ENCODE results near the gene CNIH3.

The CNIH3 gene

DNA sequence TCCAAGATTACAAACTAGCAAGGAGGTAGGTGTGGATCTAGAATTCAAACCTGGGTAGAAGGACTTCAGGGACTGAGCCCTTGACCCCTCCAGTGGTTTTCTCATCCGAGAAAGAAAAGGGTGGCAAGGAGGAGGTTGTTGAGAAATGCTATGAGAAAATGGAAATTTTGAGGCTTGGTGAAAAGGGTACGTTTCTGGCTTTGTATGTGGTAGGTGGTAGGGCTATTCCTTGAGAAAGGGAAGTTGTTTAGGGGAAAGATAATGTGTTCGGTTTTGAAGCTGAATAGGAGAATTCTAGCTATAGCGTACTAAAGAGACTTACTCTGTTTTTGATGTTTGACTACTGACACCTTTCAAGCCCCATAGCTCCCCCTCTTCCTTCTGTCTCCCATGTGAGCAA, 133.8 kb downstream of the CNIH3 start:
- DNase-seq, result no peak

DNA sequence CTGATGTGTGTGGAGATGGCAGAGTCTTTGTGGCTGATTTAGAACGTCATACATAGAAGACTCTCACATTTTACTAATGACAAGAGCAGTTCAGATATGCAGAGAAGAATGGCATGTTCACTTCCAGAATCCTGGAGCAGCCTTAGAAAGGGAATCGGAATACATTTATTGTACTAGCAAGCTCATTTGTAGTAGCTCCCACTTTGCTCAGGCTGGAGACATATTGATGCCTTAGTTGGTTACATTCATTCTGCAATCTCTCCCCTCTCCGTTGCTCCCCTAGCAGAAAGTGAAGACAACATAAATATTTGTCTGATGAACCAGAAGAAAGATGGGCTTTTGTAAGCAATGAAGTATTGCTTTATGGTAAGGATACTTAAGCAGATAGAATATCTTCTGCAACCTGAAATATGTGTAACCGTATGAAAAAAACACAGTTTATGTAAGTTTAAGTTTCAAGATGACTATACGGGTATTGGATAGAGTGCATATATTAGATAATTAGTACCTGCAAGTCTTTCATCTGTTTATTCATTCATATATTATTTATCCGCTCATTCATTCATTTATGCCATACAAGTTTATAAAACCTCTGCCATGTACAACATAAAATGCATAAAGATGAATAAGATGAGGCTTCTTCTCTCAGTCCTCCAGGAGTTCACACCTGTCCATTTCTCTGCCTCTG, 135.7 kb downstream of the CNIH3 start:
- DNase-seq, result no peak

DNA sequence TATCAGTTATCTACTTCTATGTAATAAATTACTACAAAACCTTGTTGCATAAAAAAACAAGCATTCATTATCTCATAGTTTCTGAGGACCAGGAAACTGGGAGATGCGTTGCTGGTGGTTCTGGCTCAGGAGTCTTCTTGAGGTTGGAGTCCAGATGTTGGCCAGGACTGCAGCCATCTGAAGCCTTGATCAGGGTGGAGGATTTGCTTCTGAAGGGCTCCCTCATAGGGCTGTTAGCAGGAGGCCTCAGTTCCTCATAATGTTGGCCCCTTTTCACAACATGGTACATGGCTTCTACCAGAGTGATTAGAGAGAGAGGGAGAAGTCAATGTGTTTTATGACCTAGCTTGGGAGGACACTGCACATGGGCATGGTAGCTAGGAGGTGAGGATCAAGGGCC, 137.4 kb downstream of the CNIH3 start:
- no peak for DNase-seq

DNA sequence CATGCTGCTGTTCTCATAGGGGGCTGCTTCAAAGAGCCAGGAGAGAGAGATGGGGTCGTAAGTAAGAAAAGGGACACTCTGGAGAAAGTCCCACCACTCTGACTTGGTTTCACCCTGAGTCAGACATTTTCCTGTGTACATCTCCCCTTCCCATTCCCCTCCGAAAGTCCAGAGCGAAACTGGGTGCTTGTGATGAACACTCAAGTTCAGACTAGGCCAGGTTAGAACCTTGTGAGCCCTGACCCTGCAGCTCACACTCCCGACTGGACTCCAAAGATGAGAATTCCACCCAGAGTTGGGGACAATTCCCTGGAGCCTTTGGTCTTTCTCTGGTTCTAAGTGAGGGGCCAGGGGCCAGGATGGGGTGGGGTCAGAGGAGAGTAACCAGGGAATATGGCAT, 139.5 kb downstream of the CNIH3 start:
- DNase-seq, result no peak

DNA sequence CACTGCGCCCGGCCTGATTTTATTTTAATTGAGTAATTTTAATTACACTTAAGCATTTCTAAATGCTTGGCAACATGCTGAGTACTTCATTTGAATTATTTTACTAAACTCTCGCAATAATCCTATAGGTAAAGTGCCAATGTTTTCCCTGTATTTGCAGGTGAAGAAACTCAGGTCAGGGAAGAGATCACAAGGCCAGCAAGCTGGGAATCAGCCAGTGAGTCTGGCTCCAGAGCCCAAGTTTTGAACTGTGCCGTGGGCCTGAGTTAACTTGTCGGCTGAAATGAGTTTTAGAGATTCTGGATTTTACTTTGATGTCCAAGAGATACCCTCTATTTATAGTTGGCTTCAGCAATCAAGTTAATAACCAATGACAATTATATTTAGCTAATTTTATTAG, 141.4 kb downstream of the CNIH3 start:
- DNase-seq, result no peak

DNA sequence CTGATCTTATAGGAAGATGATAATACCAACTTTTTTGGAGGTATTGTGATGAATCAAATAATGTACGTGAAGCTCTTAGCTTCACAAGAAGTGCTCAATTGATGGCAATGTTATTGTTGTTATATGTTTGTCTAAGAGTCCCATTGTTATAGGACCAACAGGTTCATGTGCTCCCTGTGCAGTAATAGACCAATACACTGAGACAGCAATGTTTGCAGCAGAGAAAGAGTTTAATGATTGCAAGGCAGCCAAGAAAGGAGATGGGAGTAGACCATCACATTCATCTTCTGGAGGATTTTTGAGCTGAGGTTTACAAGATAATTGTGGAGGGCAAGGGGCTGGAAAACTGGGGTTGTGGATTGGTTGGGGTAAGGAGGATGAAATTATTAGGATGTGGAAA, 143.0 kb downstream of the CNIH3 start:
- no peak for DNase-seq

DNA sequence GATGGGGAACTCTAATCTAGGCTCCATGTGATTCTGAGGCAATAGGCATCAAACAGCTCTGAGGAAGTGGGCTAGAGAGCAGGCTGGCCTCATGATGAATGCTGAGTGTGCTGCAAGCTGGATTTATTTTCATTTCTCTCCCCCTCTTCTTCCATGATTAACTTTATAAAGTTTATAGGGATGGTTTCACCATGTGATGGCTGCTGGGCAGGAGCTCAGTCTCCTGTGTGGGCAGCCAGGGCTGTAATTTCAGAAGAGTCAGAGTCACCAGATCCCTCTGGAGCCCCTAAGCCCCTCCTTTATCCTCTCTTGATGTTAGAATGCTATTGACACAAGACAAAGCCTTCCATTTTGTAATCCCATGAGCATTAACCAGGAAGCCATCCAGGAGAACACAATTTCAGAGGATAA, 143.6 kb downstream of the CNIH3 start:
- no peak for DNase-seq

DNA sequence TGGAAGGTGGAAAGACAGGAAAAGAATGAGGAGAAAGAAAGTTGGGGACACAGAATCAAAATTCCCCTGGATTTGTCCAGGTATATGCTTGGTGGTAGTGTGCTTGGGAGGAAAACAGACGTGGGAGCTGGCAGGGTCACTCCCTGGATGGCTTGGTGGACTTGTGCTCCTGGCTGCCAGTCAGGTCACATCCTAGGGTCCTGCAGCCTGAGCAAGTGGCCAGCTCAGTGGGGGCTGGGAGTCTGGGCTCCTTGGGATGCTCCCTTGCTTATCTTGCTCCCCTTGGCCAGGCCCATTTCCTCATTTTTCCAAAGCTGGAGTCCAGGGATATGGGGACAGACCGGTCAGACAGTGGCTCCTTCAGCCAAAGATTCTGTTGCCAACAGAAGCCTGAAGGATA, 144.0 kb downstream of the CNIH3 start:
- DNase-seq, result no peak

DNA sequence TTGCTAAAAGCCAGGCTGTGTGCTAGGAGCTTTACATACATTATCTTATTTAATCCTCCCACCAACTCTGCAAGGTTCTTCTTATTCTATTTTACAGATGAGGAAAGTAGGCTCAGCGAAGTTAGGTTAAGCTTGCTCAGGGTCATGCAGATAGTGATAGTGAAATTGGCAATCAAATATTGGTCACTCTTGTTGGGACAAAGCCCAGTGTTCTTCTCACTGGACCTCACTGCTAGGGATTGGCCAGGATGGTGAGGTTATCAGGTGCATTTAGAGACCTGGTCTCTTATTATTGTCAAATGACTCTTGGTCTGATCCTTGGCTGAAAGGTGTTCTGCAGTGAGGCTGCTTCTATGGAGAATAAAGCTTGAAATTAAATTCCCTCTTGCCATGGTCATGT, 145.1 kb downstream of the CNIH3 start:
- DNase-seq, result no peak

DNA sequence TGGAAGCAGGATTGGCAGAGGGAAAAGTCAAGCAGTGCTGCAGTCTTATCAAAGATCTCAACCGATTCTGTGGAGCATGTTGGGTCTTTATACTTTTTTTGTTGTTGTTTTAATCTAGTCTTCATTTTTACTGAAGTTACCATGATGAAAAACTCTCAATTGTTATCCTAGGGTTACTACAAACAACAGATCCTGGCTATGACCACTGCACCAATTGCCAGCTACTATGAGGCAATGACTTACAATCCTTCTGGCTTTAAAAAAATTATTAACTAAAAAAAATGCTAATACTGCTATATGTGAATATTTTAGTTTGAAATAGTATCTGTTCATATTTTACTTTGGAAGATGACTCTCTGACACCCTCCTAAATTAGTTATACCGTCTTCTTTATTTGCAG, 145.9 kb downstream of the CNIH3 start:
- no peak for DNase-seq

DNA sequence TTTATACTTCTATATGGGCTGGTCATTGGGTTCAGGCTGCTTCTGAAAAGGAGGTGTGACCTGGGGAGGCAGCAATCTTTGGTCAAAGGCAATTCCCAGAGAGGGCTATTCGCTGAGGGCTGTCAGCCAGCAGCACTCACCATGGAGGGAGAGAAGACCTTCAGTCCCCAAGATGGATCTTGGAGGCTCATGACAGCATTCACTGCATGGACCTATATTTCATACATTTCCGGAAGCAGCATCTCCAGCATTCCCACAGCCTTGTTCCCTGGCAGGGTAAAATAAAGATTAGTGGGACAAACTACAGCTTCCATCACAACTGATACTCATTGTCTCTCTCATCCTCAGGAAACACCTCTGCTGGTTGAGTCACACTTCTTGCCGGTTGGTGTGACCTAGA, 146.6 kb downstream of the CNIH3 start:
- DNase-seq, result no peak

DNA sequence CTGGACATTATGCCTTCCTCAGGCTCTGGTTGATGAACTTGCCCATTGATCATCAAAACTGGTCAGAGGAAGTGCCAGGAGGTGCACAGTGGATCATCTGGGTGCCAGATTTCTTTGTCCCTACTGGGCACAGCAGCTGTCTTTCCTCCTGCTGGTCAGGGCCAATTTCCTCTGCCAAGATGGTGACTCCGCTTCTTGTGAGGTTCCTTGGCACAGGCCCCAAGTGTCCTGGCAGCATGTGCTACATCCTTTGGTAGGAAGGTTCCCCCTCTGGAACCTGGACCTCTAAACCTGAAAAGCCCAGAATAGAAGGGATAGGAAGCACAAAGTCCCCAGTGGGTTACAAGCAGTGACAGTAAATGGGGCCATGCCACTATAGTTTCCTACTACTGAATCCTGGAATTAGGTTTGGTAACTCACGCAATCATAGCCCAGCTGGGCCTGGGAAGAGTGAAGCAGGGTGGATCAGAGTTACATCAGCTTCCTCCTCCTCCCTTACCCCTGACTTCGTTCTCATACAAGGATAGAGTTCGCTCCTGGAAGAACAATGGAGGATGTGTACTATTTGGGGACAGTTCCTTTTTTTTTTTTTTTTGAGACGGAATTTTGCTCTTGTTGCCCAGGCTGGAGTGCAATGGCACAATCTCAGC, 147.1 kb downstream of the CNIH3 start:
- DNase-seq, result no peak

DNA sequence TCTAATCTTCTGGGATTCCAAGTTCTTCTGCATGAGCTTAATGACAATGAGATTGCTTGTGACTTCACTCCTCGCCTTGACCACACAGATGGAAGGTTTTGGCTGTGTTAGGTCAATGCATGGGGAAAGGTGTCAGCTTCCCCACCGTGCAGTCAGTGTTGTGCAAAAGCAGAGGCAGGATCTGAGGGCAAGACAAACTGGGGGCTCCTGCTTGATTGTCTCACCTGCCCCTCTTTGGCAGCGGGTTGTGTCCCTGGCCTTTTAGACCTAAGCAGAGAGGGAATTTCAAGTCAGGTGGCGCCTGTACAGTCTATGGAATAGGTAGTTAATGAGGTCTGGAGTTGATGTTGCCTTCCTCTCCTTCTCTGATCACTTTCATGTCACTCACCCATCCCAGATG, 150.1 kb downstream of the CNIH3 start:
- DNase-seq, result no peak

DNA sequence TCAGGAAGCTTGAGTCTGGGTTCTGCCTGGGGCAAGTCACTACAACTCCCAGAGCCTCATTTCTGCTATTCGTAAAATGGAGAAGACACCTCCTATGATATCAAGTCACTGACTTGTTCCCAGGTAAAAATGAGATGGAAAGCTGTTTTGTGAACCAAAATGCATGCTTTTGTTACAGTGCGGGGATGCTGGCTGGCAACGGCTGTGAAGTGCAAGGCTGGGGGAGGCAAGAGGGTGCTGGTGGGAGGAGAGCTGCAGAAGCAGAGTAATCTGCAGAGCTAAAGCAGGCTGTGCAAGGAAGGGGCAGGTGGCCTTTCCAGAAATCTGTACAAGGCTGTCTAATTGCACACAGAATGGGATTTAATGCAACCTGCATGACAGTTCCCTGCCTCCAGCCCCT, 150.9 kb downstream of the CNIH3 start:
- peak; percentile 41 for DNase-seq

DNA sequence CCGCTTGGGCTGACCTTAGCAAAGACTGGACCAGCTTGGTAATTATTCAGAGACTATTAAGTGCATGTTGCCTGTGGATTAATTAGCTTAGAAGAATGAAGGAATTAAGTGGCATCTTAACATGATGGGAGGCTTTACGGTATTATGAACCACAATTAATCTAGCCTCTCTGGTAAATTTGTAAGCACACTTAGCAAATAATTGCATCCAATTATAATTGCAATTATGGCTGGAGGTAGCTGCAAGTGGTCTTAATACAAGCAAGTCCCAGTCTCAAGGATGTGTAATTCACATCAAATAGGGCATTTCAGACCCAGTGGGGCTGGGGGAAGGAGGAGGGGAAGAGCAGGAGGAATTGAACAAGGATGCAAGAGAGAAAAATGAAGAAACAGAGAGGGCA, 151.6 kb downstream of the CNIH3 start:
- DNase-seq, result peak; percentile 84

DNA sequence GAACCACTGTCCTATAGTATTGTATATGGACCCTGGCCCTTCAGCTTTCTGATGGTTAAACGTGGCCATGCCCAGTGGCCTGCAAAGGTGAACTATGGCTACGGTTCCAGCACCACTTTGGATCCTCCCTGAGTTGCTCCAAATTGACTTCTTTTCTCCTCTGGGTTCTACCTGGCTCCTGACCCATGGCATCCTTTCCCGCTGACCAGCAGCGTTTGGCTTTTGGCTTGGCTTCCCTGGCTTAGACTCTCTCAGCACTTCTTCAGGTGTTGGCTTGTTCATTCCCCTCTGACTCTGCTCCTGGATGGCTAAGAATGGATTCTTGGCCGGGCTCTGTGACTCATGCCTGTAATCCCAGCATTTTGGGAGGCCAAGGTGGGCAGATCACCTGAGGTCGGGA, 152.9 kb downstream of the CNIH3 start:
- DNase-seq, result no peak

DNA sequence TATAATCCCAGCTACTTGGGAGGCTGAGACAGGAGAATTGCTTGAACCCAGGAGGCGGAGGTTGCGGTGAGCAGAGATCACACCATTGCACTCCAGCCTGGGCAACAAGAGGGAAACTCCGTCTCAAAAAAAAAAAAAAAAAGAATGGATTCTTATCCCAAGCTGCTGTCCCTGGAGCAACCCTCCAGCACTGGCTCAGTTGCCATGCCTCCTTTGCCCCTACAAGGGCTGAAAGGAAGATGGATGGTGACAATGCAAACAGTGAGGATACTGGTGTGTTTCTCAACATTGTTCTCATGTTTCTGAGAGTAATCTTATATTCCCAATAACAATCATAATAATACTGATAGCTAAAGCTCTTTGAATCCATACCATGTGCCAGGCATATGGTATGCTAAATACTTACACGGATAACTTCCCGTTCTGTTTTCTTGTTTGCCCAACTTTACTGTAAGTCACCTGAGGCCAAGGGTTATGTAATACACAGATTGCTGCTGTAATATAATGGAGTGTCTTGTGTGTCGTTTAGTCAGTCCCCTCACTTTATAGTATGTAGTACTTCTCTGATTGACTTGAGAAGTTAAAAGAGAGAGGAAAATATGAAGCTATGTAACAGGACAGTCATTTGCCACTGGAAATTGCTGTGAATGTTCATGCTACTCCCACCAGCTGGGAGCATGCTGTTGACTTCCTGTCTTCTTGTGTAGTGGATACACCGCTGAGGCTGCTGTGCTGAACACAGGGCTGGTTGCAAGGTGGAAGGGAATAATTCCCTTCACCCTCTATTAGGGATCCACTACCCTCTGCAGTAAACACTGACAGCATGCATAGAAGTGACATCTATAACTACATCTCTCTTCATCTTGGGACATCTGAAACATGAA, 153.6 kb downstream of the CNIH3 start:
- DNase-seq, result no peak

DNA sequence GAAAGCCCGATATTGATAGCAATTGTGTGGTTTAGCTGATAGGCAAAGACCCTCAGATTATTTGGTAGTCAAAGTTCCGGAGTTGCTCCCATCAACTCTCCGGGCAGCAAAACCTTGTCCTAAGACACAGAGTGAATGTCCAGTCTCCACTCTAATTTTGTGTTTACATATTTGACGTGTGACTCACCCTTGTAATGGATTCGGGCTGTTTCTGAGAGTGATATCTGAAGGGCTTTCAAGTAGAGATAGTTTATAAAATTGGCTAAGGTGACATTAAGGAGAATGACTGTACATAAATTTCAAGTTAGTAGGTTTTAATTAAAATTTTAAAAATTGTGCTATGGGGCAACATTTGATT, 154.2 kb downstream of the CNIH3 start:
- DNase-seq, result no peak

DNA sequence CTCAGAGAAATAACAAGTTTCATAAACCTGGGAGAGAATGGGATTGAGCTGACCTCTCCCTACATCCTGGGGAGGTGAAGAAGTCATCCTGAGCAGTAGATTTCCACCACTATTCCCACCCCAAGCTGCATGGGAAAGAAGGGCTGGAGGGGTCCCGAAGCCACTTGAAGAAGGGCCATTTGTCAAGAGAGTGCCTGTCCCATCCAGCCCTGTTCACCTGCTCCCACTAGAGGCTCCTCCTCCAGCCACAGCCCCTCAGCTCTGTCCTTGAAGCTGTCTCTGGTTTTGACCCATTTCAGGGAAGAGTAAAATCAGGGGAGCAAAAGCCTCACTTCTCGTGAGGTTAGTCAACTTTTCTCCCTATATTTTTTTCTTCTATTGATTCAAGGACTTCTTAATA, 157.5 kb downstream of the CNIH3 start:
- DNase-seq, result no peak

DNA sequence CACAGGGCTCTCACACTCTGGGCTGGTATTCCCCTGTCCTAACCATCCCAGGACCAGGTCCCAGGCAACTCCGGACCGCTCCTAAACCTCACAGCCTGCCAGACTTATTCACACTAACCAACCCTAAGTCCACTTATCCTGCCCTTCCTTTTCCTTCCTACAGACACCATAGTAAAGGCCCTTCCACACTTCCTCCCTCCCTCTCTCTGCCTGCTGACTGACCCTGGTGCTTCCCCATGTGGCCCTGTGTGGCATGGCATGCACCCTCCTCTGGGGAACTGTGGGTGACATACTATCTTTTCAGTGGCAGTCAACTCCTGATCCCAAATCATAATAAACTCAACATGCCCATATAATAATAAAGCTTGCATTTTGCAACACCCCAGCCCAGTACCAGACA, 158.3 kb downstream of the CNIH3 start:
- DNase-seq, result no peak

DNA sequence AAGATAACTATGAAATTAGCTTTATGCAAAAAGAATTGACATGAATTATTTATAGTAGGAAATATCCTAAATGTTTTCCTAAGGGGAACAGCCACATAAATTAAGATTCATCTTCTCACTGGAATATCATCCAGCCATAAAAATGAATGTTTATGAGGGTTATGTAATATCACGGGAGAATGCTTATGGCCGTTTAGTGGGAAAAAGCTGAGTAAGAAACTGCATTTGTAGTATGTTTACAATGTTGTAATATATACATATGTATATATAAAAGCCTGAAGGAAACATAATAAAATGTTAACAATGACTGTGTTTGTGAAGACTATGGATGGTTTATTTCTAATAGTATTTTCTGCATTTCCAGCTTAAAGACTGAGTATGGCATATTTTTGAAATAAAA, 161.1 kb downstream of the CNIH3 start:
- DNase-seq, result no peak

DNA sequence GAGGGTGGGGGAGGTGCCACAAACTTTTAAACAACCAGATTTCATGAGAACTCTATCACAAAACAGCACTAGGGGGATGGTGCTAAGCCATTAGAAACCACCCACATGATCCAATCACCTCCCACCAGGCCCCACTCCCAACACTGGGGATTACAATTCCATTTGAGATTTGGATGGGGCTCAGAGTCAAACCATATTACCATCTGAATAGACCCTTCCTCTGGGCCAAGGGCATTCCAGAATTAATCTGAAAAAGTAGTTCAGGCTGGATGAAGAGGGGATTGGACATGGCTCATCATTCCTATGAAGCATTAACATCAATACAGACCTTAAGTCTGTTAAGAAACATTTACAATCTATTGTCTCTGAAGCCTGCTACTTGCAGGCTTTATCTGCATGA, 163.4 kb downstream of the CNIH3 start:
- no peak for DNase-seq

DNA sequence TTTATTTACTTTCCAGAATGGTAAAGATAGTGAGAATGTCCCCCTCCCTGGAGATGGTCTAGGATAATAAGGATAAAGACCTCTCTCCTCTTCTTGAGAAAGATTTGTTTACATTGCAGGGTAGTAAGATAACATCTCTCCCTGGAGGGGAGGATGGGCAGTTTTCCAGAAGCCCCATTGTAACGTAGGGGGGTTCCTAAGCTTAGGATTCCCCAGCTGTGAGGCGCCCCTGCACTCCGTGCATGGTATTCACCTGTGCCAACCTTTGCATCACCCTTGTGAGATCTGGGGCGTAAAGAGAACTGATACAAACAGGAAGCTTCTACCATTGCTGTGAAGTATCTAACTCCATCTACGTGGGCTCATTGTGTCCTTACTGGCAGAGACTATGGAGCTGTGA, 164.6 kb downstream of the CNIH3 start:
- DNase-seq, result no peak

DNA sequence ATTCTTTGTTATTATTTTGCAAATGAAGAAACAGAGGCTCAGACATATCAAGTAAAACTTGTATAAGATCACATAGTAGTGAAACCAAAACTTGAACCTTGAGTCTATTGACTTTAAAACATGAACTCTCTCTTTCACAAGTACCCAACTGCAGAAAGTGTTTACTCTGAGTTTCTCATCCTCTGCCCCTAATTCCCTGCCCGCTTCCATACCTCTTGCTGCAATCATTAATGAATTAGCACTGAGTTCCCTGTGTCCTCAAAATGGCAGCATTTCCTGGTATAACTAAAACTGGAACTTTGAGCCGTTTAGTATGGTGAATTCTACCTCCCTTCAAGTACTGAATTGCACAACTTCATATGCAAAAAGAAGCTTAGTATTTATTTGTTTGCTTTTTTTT, 165.7 kb downstream of the CNIH3 start:
- DNase-seq, result no peak

Data from DMS79 (cell line).